Activated T-cell treated with anti-CD3 and anti-CD28 coated beads, Interleukin-2, amount 50 U/mL, for 1 hour (primary cell): ENCODE measurements around the gene TMCC1.
"Not testable (repeated sequence)": the region's sequence is repeated elsewhere in the genome, so short reads cannot be mapped to it uniquely, and the experiment has no call there.

ENCODE experiments used
- DNase-seq: peaks from one replicate; pipeline ENCODE4 v3.0.0-alpha.2; 2020

TMCC1 gene

GRCh38 chr3:129618901-129619671 is 274.4 kb downstream of the TMCC1 start:
- DNase-seq: no peak

- DNase-seq: no peak
These were observed 275.2 kb downstream of the TMCC1 start for GRCh38 chr3:129618186-129618820.

DNA sequence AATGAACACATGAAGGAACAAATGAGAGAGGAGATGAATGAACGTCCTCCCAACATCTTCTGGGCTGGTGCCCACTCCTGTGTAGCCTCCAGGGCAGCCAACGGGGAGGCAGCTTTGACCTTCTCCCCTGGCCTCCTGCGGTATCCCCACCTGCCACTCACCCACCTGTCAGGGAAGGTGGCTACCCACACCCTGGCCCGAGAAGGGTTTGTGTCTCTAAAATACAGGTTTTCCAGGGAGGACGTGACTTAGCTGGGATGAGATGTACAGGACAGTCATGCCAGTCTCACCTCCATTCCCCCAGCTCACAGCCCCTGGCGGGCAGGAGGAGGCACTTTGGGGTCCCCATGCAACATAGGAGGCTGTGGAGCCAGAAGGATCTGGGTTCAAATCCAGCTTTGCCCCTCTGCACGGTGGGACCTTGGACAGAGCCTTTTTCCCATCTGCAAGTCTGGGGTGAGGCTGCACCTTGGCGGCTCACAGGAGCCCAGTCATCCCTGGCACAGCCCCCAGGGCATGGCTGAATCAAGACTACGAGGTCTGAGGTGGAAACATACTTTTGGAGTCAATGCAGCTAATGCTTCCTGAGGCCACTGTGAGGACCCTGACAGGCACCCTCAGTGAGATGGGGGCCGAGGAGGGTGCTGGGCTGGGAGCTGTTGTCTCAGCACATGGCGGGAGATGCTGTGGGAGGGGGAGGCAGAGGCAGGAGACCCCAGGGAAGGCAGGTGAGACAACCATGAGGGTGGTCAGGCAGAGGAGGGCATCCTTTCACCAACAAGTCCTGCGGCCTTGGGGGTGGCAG is 275.9 kb downstream of the TMCC1 start:
- DNase-seq: no peak

GRCh38 chr3:129616713-129617112 is 276.8 kb downstream of the TMCC1 start:
- DNase-seq: no peak

DNA sequence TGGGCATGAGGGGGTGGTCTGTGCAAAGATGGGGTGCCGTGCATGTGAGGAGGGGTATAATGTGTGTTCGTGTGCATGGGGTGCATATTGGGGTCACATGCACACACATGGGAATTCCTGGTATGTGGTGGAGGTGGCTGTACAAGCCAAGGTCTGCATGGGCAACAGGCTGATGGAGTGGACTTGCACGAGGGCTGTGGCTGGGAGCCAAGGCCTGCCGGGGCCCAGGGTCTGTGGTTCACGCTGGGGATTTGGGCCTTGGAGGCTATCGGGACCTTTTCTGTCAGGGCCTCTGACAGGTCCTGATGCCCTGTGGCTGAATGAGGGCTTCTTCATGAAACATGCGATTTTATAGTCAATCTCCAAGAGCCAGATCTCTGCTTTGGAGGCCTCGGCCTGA is 277.2 kb downstream of the TMCC1 start:
- DNase-seq: no peak

GRCh38 chr3:129615751-129616281 is 277.7 kb downstream of the TMCC1 start:
- DNase-seq: no peak

DNA sequence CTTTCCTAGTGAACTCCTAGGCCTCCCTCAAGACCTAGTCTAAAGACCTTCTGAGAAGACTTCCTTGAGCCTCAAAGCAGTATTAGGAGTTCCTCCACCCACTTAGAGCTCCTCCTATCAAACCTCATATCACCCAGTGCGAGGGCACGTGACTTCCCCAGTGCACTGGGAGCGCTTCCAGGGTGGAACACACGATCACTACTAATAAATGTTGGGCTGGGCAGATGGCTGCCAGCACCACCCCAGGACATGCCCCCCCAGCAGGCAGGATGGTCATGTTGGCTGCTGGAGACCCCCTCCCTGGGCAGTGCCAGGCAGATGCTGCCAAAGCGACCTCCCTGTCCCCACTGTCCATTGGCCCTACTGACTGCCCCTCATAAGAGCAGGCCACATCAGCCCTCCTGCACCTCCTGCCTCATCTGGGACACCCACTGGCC is 278.6 kb downstream of the TMCC1 start:
- no peak for DNase-seq

DNA sequence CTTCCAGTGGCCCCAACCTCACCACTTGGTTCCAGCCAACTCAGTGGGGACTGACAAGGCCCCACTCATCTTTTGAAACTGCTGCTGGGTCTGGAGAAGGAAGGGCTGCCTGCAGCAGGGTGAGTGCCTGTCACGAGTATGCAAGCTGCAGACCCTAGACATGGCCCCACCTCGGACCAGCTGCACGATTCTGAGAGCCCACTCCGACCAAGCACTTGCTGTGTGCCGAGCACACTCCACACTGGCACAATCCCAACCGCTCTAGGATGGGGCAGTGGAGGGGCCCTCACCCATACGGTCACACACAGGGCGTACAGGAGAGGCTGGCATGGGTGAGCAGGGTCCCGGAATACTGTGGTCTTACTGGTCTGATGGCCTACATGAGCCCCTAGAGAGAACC is 279.1 kb downstream of the TMCC1 start:
- no peak for DNase-seq

DNA sequence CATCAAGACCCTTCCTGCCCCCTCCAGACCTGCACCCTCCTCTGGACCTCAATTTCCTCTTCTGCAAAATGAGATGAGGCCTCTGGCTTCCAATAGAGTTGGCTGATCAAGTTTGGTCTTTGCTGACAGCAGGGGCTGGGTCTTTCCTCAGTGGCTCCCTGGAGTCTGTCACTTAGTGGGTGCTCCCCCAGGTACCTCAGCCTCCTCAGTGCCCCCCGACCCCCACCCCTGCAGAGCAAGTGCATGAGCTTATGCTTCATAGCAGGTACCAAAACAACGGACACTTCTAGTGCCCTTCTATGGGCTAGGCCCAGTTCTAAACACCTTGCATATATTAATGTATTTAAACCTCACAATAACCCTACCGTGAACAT is 280.2 kb downstream of the TMCC1 start:
- no peak for DNase-seq

- no peak for DNase-seq
These were observed 280.8 kb downstream of the TMCC1 start for GRCh38 chr3:129612534-129613366.

DNA sequence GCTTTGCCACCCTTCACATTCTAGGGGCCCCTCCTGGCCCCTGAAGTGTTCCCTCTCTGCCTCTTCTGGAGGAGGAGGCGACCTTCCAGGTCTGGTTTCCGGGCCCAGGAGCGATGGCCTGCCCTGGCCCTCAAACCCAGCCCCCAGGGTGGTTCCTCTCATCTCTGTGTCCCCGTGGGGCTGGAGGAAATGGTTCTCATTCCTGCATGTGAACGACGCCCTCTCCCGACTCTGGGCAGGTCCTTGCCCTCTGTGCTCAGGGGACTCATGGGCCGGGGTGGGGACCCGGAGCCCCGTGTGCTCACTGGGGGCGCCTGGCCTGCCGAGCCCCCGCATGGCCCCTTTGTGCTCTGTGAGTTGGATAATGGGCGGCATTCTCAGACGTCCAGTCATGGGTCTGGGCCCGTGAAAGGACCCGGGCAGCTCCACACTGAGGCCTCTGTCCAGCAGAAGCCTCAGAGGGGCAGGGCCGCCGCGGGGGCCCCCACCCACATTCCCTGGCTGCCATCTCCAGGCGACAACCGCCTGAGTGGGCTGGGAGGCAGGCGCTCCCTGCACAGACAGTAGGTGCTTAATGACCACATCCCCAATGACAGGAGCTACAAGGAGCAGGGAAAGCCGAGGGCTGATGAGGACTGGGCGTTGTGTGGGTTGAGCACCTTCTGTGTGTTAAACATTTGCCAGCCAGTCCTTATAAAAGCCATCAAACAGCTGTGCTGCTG is 281.5 kb downstream of the TMCC1 start:
- DNase-seq: no peak

- no peak for DNase-seq
These were observed 282.1 kb downstream of the TMCC1 start for GRCh38 chr3:129611446-129611800.

- not testable (repeated sequence) for DNase-seq
These were observed 282.6 kb downstream of the TMCC1 start for GRCh38 chr3:129610794-129611445.

DNA sequence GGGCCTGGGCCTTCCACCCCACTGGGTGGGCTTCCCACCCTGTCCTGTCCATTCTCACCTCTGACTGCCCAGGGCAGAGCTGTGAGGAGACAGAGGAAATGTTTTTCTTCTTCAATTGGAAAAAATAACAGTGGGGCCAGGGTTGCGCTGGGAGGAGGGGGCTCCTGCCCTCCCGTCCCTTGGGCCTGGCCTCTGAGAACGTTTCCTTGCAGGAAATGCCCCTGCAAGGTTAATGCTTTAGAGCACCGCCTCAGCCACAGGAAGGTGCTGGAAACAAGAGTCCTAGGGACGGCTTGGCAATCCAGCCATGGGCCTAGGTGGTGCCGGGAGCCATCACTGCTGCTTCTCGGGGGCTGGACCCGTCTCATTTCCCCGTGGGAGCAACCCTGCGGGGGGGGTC is 283.2 kb downstream of the TMCC1 start:
- no peak for DNase-seq

GRCh38 chr3:129609591-129610182 is 283.8 kb downstream of the TMCC1 start:
- DNase-seq: no peak

- DNase-seq: no peak
These were observed 284.4 kb downstream of the TMCC1 start for GRCh38 chr3:129608936-129609590.

DNA sequence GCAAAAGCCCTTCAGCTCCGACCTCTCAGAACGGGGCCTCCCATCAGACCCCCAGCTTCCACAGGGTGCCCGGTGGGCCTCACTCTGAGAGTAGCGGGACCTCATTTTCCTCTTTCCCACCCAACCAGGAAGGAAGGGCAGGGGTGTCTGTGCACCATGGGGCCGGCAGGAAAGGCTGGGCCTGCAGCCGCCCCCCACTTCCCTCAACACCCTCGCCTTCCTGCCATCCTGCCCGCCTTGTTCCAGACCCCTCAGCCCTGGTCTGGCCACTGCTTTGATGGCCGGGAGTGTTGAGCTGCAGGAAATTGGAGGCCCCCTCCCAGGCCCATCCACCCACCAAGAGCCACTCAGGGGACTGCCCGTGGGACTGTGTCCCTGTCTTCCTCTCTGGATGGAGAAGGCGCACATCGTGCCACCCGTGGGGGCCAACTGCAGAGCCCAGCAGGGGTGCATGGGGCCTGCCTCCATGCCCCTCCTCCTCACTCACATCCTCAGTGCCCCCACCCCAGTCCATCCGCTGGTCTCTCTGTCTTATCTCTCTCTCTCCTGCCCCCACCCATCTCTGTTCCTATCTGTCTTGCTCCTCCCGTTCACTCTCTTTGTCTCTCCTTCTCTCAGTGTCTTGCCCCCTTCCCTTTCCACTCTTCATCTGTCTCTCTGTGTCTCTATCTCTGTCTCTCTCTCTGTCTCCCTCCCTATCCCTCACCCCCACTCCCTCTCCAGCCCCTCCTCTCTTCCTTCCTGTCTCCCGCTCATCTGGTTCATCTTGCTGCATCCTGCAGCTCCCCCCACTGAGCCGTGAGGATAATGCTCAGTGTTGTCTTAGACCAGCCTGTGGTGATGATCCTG is 285.2 kb downstream of the TMCC1 start:
- no peak for DNase-seq

DNA sequence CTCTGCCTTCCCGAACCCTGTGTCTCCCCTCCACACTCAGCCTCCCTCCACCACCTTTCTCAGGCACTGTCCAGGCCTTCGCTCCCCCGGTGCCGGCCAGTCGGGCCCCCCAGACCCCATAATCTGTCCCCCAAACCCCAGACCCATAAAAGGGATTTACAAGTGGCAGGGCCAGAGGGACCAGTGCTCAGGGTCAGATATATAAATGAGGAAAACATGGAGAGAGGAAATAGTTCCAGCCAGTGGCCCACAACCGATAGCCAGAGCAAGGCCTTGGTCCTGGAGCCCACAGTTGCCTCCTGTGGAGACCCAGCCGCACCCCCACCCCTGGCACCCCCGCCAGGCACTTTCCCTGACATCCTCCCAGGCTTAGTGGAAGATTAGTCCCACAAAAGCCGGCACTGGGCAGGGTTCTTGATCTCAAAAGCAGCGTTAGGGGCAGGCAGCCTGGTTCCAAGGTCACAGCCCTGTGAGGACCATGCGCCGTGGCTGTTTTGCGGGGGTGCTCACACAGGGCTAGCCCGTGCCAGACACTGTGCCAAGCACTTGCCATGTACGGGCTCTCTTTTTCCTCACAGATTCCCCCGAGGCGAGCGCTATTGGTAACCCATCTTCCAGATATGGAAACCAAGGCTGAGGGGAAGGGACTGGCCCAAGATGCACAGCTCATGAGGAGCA is 286.0 kb downstream of the TMCC1 start:
- no peak for DNase-seq
